ENCODE results near the gene GUSB.
"Not testable (repeated sequence)": the region's sequence is repeated elsewhere in the genome, so short reads cannot be mapped to it uniquely, and the experiment has no call there.

The GUSB gene

GRCh38 chr7:65975814-65976445, 6.1 kb downstream of the GUSB start:
- no peak for DNase-seq (ENCODE audit: low read depth in 2 of 2)

- DNase-seq (ENCODE audit: low read depth in 2 of 2) = no peak
Measured at GRCh38 chr7:65974876-65975275, 7.1 kb downstream of the GUSB start.

GRCh38 chr7:65974191-65974801, 7.7 kb downstream of the GUSB start:
- no peak for DNase-seq (ENCODE audit: low read depth in 2 of 2)

DNA sequence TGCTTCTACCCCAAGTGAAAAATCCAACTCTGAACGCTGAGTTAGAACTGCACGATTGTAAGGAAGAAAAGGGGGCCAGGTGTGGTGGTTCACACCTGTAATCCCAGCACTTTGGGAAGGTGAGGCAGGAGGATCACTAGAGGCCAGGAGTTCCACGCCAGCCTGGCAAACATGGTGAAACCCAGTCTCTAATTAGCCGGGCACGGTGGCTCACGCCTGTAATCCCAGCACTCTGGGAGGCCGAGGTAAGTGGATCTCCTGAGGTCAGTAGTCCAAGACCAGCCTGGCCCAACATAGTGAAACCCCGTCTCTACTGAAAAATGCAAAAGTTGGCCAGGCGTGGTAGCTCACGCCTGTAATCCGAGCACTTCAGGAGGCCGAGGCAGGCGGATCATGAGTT, 9.0 kb downstream of the GUSB start:
- no peak for DNase-seq (ENCODE audit: low read depth in 2 of 2)

DNA sequence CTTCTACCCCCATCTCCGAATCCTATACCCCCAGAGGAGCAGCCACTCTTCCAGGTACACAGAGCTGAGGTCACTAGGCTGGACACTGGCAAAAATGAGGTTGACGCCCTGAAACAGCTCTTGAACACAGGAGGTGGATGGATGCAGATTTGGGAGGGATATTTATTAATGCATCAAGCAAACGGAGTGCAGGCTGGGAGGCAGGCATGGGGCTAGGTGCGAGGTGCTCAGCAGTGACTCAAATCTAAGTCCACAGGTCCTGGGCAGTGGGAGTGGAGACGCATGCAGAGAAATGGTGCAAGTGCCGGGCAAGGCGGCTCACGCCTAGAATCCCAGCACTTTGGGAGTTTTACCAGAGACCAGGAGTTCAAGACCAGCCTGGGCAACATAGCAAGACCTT, 11.0 kb downstream of the GUSB start:
- no peak for DNase-seq (ENCODE audit: low read depth in 2 of 2)

GRCh38 chr7:65968256-65969185, 13.5 kb downstream of the GUSB start:
- no peak for DNase-seq (ENCODE audit: low read depth in 2 of 2)

DNA sequence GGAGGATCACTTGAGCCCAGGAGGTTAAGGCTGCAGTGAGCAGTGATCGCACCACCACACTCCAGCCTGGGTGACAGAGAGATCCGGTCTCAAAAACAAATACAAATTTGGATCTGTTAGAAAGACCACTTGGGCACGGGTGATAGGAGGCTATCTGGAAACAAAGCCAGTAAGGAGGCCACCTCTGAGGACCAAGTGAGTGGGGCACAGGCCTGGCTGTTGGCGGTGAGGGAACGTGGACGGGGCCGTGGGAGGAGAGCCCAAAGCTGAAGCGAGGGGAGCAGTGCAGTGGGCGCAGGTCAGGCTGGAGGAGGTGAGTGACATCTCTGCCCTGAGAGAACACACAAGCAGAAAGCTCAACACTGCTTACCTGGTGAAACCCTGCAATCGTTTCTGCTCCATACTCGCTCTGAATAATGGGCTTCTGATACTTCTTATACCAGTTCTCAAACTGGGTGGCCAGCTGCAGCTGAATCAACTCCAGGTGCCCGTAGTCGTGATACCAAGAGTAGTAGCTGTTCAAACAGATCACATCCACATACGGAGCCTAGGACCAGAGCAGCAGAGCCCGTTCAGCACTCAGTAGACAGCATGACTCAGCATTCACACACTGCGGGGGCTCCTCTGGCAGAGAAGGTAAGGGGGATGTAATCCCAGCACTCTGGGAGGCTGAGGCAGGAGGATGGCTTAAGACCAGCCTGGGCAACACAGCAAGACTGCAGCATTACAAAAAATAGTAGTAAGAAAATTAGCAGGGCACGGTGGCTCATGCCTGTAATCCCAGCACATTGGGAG, 14.5 kb downstream of the GUSB start:
- no peak for DNase-seq (ENCODE audit: low read depth in 2 of 2)

GRCh38 chr7:65966146-65966545, 15.9 kb downstream of the GUSB start:
- DNase-seq (ENCODE audit: low read depth in 2 of 2) = no peak

GRCh38 chr7:65964671-65965070, 17.3 kb downstream of the GUSB start:
- DNase-seq (ENCODE audit: low read depth in 2 of 2) = not testable (repeated sequence)

DNA sequence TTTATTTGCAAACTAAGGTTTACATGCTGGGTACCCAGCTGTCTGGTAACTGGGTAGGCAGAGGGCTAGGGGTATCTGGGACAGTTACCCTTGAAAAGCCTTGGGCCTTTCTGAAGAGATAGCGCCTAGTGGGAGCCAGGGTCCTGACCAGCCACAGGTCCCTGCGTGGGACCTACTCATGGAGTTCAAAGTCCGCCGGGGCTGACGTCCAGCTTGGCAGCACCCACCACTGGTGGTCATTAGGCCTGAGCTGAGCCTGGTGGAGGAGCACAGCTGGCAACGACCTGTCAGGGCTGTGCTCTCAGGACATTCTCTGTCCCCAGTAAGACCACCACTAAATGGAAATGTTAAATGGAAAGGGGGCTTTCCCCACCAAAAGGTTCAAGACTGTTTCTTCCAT, 20.0 kb downstream of the GUSB start:
- no peak for DNase-seq (ENCODE audit: low read depth in 2 of 2)

GRCh38 chr7:65960351-65961074, 21.5 kb downstream of the GUSB start:
- no peak for DNase-seq (ENCODE audit: low read depth in 2 of 2)

- no peak for DNase-seq (ENCODE audit: low read depth in 2 of 2)
Measured at GRCh38 chr7:65955718-65956117, 26.3 kb downstream of the GUSB start.

- no peak for DNase-seq (ENCODE audit: low read depth in 2 of 2)
Measured at GRCh38 chr7:65953890-65954450, 28.0 kb downstream of the GUSB start.

DNA sequence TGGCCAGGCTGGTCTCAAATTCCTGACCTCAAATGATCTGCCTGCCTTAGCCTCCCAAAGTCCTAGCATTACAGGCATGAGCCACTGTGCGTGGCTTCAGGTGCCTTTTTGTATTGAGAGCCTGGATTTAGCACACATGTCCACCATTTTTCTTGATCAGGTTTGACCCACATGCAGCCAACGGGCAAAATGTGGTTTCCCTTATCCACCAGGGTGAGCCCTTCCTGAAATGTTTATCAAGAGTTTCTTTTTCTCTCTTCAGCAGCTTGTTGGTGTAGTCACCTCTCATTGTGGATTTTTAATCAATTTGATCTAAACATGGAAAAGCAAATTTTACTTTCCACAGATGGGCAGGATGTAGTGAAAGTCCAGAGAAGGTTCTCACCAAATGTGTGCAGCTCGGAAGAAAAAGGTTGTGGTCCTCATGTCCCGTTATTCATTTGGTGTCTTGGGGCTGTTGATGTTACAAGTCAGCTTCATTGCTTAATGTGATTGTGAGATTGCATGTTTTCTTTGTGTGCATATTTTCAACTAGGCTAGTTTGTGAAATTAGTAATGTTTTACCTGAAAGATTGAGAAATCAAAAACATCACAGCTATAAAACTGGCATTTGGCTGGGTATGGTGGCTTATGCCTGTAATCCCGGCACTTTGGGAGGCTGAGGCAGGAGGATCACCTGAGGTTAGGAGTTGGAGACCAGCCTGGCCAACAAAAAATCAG, 28.9 kb downstream of the GUSB start:
- DNase-seq (ENCODE audit: low read depth in 2 of 2) = no peak

DNA sequence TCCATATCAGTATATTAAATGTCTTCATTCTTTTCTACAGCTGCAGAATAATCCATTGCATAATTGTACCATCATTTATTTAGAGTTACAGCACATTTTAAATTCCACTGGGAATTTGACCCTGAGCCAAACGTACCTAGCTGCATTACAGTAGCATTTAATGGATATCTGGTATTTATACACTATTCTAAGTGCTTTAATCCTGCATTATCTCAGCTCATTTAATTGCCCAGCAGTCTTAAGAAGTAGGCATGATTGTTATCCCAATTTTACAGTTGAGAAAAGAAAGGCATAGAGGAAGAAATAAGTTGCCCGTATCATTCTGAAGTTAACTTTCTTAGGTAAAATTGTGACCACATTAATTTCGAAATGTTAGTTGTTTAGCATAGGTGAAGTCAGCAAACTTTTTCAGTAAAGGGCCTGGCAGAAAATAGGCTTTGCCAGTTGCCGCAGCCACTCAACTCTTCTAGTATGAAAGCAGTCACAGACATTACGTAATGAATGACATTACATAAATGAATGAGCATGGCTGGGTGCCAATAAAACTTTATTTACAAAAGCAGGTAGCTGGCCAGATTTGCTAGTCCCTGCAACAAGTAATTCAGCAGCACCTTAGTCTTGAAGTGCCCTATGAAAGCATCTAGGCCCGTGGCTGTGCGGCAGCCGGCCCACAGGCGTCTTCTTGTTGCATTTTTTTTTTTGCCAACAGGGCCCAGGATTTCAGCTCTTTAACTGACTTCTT, 30.0 kb downstream of the GUSB start:
- no peak for DNase-seq (ENCODE audit: low read depth in 2 of 2)

- DNase-seq (ENCODE audit: low read depth in 2 of 2) = no peak
Measured at GRCh38 chr7:65946904-65947303, 35.1 kb downstream of the GUSB start.

DNA sequence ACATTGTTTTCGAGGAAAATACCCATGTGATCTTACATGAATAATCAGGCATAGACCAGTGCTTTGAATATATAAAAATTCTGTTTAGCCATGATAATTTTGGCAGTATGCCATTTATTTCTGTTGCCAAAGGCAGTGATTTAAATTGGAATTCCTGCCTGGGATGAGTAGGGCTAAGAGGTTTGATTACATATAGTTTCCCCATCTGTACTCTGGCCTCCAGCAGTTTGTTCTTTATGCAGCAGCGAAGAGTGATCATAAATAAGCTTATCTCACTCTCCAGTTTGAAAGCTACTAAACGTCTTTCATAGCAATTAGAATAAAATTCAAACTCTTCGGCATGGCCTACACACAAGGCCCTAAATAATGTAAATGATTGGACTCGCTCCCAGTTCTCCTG, 36.2 kb downstream of the GUSB start:
- not testable (repeated sequence) for DNase-seq (ENCODE audit: low read depth in 2 of 2)

DNA sequence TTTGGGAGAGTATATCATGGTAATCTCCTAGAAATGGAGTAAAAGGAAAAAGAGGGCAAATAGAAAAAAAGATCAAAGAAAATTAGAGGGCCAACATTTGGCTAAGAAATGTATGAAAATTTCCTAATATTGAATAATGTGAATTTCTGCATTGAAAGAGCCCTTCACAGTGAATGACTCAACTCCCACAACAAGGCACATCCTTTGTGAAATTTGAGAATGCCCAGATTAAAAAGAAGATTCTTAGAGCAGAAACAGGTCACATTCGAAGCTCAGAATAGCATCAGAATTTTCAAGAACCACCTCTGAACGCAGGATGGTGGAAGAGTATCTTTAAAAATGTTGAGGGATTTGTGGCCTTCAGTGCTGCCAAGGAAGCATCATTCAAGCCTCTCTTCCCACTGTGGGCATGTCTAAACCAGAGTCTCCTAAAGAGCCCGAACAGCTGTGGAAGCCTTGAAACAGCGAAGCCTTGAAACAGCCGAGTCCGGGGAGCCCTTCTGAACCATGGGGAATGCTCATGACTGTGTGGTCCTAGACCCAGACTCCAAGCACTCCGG, 43.6 kb downstream of the GUSB start:
- DNase-seq (ENCODE audit: low read depth in 2 of 2) = no peak

- no peak for DNase-seq (ENCODE audit: low read depth in 2 of 2)
Measured at GRCh38 chr7:65937296-65937695, 44.7 kb downstream of the GUSB start.

Measured in activated CD4-positive, alpha-beta T cell treated with anti-CD3 and anti-CD28 coated beads for 24 hours (primary cell).